A549 (cell line): ENCODE results near the gene MYO5C. TPM values are rescaled to one million over a fixed set of nuclear protein-coding genes. Genes with fewer than 3 reads are reported as not detected.

Experiments
- ATAC-seq, 2 experiments: fragments of 200-7000 bp in 1 of 2; fragments of >200 bp in 1 of 2; cut with Nextera tagmentation in 1 of 2; cut with Tn5 transposase in 1 of 2; 3 replicates each; pipeline versions ENCODE4 v1.8.0 to v1.9.1; 2018 to 2020; ENCODE audit warnings: mild to moderate bottlenecking in 1 of 2, moderate library complexity in 1 of 2
- CTCF ChIA-PET: fragments of 300-600 bp; sonication (Branson Sonifier 250); formaldehyde crosslinking; extraction: SDS; loops from one replicate; lab custom pipeline; 2021; ENCODE audit warnings: antibody characterized with exemption, inconsistent platforms; lab: Yijun Ruan, JAX
- POLR2A ChIA-PET: fragments of 350-600 bp; formaldehyde crosslinking; extraction: SDS; loops from one replicate; lab custom pipeline; 2021; ENCODE audit warnings: antibody characterized with exemption, inconsistent platforms; lab: Yijun Ruan, JAX
- DNase-seq, 2 experiments: peaks; one replicate each; pipeline versions ENCODE4 v3.0.0 to v3.0.0-alpha.2; 2011 to 2016; ENCODE audit warnings: low read depth in 1 of 2, low spot score in 1 of 2
- FAIRE-seq: peaks from 2 replicates; lab custom pipeline; 2011; peaks lifted over from hg19 to GRCh38; lab: Jason Lieb, UNC
- H3K27ac ChIP-seq, 2 experiments: fragments of >200 bp; sonication (Bioruptor Twin); formaldehyde crosslinking; 3 replicates each; pipeline ENCODE4 v1.5.1; 2016 to 2017
- H3K4me1 ChIP-seq: fragments of >200 bp; sonication (Bioruptor Twin); formaldehyde crosslinking; 3 replicates; pipeline ENCODE4 v1.6.1; 2016
- H3K4me2 ChIP-seq: fragments of >200 bp; sonication (Bioruptor Twin); formaldehyde crosslinking; 3 replicates; pipeline ENCODE4 v1.6.1; 2016
- H3K4me3 ChIP-seq: fragments of >200 bp; sonication (Bioruptor Twin); formaldehyde crosslinking; 3 replicates; pipeline ENCODE4 v1.5.1; 2016
- H3K9me3 ChIP-seq: fragments of >200 bp; sonication (Bioruptor Twin); formaldehyde crosslinking; 3 replicates; pipeline ENCODE4 v1.6.1; 2016
- CEBPB ChIP-seq, 2 experiments: fragments of >200 bp in 1 of 2; sonication (Bioruptor Twin) in 1 of 2; formaldehyde crosslinking in 1 of 2; IDR thresholded peaks; 2 replicates each; pipeline ENCODE4 v1.6.1; 2012 to 2016
- CHD2 ChIP-seq: fragments of 150-350 bp; IDR thresholded peaks from 2 replicates; pipeline ENCODE4 v1.6.1; 2014; ENCODE audit warnings: low read length; ENCODE audit not compliant: partially characterized antibody
- EHMT2 ChIP-seq: fragments of 200-600 bp; sonication (generic); IDR thresholded peaks from 2 replicates; pipeline ENCODE4 v1.6.1; 2016; ENCODE audit warnings: antibody characterized with exemption, low read depth, mild to moderate bottlenecking, moderate library complexity
- EP300 ChIP-seq, 2 experiments: fragments of >200 bp; sonication (Bioruptor Twin); formaldehyde crosslinking; IDR thresholded peaks; 2 replicates in 1 of 2; 3 replicates in 1 of 2; pipeline ENCODE4 v1.6.1; 2016 to 2017
- ESRRA ChIP-seq: fragments of 150-350 bp; IDR thresholded peaks from 2 replicates; pipeline ENCODE4 v1.6.1; 2014; ENCODE audit warnings: mild to moderate bottlenecking, low read length, borderline replicate concordance
- FOSL2 ChIP-seq, 2 experiments: fragments of 450-650 bp in 1 of 2; fragments of >200 bp in 1 of 2; sonication (Bioruptor Twin) in 1 of 2; formaldehyde crosslinking; IDR thresholded peaks; 2 replicates each; pipeline versions ENCODE4 v1.5.0 to v1.6.1; 2016 to 2020; ENCODE audit warnings: mild to moderate bottlenecking in 1 of 2, moderate library complexity in 1 of 2
- GATA3 ChIP-seq: IDR thresholded peaks from 2 replicates; pipeline ENCODE4 v1.6.1; 2012; ENCODE audit warnings: borderline replicate concordance
- JUN ChIP-seq, 2 experiments: fragments of >200 bp; sonication (Bioruptor Twin); formaldehyde crosslinking; IDR thresholded peaks; 2 replicates in 1 of 2; 3 replicates in 1 of 2; pipeline ENCODE4 v1.6.1; 2016 to 2017
- JUNB ChIP-seq: fragments of >200 bp; sonication (Bioruptor Twin); formaldehyde crosslinking; IDR thresholded peaks from 2 replicates; pipeline ENCODE4 v1.6.1; 2016
- MAFK ChIP-seq: fragments of 450-650 bp; IDR thresholded peaks from 2 replicates; pipeline ENCODE4 v1.6.1; 2014; ENCODE audit not compliant: partially characterized antibody
- NFE2L2 ChIP-seq: fragments of 150-350 bp; conservative IDR thresholded peaks from 2 replicates; pipeline ENCODE4 v1.6.1; 2014; ENCODE audit warnings: low read length
- NPAS2 ChIP-seq: fragments of 250-450 bp; sonication (Bioruptor Pico); IDR thresholded peaks from 2 replicates; pipeline ENCODE4 v1.8.0; 2022; ENCODE audit warnings: mild to moderate bottlenecking, moderate library complexity, borderline replicate concordance
- RAD21 ChIP-seq, 2 experiments: fragments of >200 bp in 1 of 2; sonication (Bioruptor Twin) in 1 of 2; formaldehyde crosslinking in 1 of 2; IDR thresholded peaks in 1 of 2; conservative IDR thresholded peaks in 1 of 2; 2 replicates in 1 of 2; 3 replicates in 1 of 2; pipeline ENCODE4 v1.6.1; 2012 to 2018; ENCODE audit warnings: inconsistent platforms in 1 of 2
- RFX5 ChIP-seq: fragments of 450-650 bp; IDR thresholded peaks from 2 replicates; pipeline ENCODE4 v1.7.1; 2014; ENCODE audit warnings: antibody characterized with exemption, mild to moderate bottlenecking, moderate library complexity
- RNF2 ChIP-seq: fragments of 200-600 bp; sonication (generic); IDR thresholded peaks from 2 replicates; pipeline ENCODE4 v1.6.1; 2016; ENCODE audit warnings: low read depth, mild to moderate bottlenecking, antibody characterized with exemption, moderate library complexity, borderline replicate concordance
- SMC3 ChIP-seq: fragments of >200 bp; sonication (Bioruptor Twin); formaldehyde crosslinking; IDR thresholded peaks from 3 replicates; pipeline ENCODE4 v1.6.1; 2018; ENCODE audit warnings: inconsistent platforms
- SREBF2 ChIP-seq: fragments of 450-650 bp; IDR thresholded peaks from 2 replicates; pipeline ENCODE4 v1.6.1; 2014; ENCODE audit warnings: mild to moderate bottlenecking, moderate library complexity
- TFCP2L1 ChIP-seq: fragments of 250-450 bp; sonication (Bioruptor Pico); IDR thresholded peaks from 2 replicates; pipeline ENCODE4 v1.5.0; 2021; ENCODE audit warnings: mild to moderate bottlenecking
- ZSCAN20 ChIP-seq: fragments of 250-450 bp; sonication (Bioruptor Pico); IDR thresholded peaks from 2 replicates; pipeline ENCODE4 v1.8.0; 2022; ENCODE audit warnings: mild to moderate bottlenecking, moderate library complexity
- WGBS: methylation state at CpG from one replicate; pipeline ENCODE4 v1.1.6; 2017; ENCODE audit errors: missing lambda C conversion rate; 5-methylcytosine and 5-hydroxymethylcytosine counted together
- polyA plus RNA-seq, 4 experiments: library from polyadenylated mRNA; depleted of rRNA in 3 of 4; stranded (reverse); fragments of >200 nt; fragmentation: RNase III in 1 of 4; extraction: RNeasy Plus Mini Kit Qiagen cat#74134 plus additional on column Dnase treatment in 1 of 4; gene quantifications; 2 replicates in 3 of 4; 3 replicates in 1 of 4; pipeline ENCODE4 v1.2.3, GENCODE V29; 2011 to 2017
- TF ChIP-seq, protein P1 (sequence below): fragments of 200-600 bp; sonication (generic); IDR thresholded peaks from 2 replicates; pipeline ENCODE4 v1.6.1; 2016; ENCODE audit warnings: antibody characterized with exemption, mild to moderate bottlenecking, moderate library complexity
- TF ChIP-seq, protein P2 (sequence below): fragments of >200 bp; sonication (Bioruptor Twin); formaldehyde crosslinking; IDR thresholded peaks from 3 replicates; pipeline ENCODE4 v1.5.1; 2016
- TF ChIP-seq, protein P3 (sequence below): IDR thresholded peaks from 2 replicates; pipeline ENCODE4 v1.6.1; 2012
- TF ChIP-seq, protein P4 (sequence below): fragments of >200 bp; sonication (Bioruptor Twin); formaldehyde crosslinking; IDR thresholded peaks from 3 replicates; pipeline ENCODE4 v1.6.1; 2016

The MYO5C gene
- polyA plus RNA-seq, 2 of the 4 experiments (the other 2 are of a cell fraction), result 6.2 to 27.6 TPM

DNA sequence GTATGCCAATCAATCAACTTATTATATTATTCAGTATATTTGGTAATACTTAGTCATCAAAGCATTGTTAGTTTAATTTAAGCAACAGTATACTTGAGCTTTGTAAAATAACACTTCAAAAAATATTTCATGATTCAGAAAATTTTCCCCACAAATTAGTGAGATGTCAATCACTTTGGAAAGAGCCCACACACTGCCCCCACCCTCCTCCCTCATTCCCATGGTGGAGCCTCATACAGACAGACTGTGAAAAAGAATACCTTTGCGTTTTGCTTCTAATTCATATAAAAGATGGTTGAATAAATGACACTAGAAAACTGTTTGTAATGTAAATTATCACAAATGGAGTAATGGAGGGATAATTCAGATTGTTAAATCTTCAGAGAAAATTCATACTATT lies 43.3 kb upstream of the MYO5C start:
- H3K9me3 ChIP-seq, result no peaks in the 10 kb centered on the region
- H3K4me3 ChIP-seq, result no peak overlapping the region
- H3K4me1 ChIP-seq, result peaks cover 65% of the 10 kb centered on the region
- CTCF ChIA-PET, result interaction anchor here (1.0 kb wide), 1 partner anchor 81 kb away, joined by 3 read pairs; no protein-coding TSS in a partner anchor
- WGBS, result 93% methylated on average over 1 of the region's 1 CpG
- no peak for ATAC-seq
- no peak overlapping the region for H3K4me2 ChIP-seq
- DNase-seq, result no peak
- TF ChIP-seq GATA3 (no peak), SMC3 (no peak), TFCP2L1 (CRISPR knock-in tag) (no peak)
- TF ChIP-seq, protein P1, sequence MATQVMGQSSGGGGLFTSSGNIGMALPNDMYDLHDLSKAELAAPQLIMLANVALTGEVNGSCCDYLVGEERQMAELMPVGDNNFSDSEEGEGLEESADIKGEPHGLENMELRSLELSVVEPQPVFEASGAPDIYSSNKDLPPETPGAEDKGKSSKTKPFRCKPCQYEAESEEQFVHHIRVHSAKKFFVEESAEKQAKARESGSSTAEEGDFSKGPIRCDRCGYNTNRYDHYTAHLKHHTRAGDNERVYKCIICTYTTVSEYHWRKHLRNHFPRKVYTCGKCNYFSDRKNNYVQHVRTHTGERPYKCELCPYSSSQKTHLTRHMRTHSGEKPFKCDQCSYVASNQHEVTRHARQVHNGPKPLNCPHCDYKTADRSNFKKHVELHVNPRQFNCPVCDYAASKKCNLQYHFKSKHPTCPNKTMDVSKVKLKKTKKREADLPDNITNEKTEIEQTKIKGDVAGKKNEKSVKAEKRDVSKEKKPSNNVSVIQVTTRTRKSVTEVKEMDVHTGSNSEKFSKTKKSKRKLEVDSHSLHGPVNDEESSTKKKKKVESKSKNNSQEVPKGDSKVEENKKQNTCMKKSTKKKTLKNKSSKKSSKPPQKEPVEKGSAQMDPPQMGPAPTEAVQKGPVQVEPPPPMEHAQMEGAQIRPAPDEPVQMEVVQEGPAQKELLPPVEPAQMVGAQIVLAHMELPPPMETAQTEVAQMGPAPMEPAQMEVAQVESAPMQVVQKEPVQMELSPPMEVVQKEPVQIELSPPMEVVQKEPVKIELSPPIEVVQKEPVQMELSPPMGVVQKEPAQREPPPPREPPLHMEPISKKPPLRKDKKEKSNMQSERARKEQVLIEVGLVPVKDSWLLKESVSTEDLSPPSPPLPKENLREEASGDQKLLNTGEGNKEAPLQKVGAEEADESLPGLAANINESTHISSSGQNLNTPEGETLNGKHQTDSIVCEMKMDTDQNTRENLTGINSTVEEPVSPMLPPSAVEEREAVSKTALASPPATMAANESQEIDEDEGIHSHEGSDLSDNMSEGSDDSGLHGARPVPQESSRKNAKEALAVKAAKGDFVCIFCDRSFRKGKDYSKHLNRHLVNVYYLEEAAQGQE, result no peak
- TF ChIP-seq, protein P2, sequence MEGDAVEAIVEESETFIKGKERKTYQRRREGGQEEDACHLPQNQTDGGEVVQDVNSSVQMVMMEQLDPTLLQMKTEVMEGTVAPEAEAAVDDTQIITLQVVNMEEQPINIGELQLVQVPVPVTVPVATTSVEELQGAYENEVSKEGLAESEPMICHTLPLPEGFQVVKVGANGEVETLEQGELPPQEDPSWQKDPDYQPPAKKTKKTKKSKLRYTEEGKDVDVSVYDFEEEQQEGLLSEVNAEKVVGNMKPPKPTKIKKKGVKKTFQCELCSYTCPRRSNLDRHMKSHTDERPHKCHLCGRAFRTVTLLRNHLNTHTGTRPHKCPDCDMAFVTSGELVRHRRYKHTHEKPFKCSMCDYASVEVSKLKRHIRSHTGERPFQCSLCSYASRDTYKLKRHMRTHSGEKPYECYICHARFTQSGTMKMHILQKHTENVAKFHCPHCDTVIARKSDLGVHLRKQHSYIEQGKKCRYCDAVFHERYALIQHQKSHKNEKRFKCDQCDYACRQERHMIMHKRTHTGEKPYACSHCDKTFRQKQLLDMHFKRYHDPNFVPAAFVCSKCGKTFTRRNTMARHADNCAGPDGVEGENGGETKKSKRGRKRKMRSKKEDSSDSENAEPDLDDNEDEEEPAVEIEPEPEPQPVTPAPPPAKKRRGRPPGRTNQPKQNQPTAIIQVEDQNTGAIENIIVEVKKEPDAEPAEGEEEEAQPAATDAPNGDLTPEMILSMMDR, result no peak
- TF ChIP-seq, all 56 proteins: peak for 0
- POLR2A ChIA-PET, result interaction anchor here (0.6 kb wide), 1 partner anchor 17 kb away, joined by 3 read pairs; no protein-coding TSS in a partner anchor
- no peak for FAIRE-seq
- H3K27ac ChIP-seq, result 0 out of 6 replicates have a peak overlapping the region, but pooled peaks of 1 of the 2 experiments have one; percentile 53

DNA sequence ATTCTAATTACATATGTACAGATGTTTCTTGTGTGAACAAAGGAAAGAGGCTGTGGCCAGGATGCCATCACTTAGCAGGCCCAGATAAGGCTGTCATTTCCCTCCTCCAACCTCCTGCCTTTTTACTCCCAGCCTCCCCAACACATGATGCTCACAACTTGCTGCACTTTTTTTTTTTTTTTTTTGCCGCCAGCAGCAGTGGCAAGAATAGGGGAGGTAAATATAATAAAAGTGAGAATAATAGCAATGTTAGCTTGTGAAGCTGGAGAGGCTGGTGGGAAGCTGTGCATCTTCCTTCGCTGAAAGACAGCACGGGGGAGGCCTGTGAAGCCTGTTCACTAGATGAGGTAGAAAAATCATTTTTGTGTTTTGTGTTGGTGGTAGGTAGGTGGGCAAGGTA lies 42.5 kb upstream of the MYO5C start:
- 91% methylated on average over 3 of the region's 3 CpGs for WGBS
- DNase-seq, result no peak

DNA sequence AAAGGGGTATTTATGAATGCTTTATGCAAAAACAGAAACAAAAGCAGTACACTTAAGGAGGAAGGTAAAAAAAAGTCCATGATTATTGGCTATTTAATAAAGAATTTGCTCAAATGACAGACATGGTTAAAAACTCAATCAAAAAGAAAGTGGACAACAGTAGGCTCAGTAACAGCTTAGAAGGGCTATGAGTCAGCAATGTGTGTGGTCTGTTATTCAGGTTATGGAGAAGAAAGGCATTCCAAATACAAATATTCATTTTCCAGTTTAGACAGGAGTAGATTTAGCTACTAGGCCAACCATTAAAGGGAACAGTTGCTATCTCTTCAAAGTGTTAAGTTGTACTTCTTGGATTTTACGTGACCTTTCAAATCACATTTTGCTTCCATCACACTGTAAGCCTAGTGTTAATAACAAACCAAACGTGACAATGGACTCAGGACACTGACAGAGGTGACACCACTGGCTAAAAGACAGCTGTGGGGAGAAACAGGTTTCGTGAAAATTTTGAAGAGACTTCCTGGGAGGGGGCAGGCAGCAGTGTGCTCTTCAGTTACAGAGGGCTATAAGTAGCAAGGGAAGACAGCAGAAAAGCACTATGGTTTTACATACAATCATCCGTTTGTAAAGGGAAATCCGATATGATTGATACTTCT lies 41.7 kb upstream of the MYO5C start:
- Histone ChIP-seq H3K9me3 (no peaks in the 10 kb centered on the region), H3K27ac (peak overlapping the region; percentile 55 to 80), H3K4me2 (peak overlapping the region; percentile 61), H3K4me1 (peaks cover 69% of the 10 kb centered on the region), H3K4me3 (no peak overlapping the region)
- FAIRE-seq (peak; percentile 94), DNase-seq (peak; percentile 50 to 59), ATAC-seq (peak; percentile 67 to 68)
- POLR2A ChIA-PET, result interaction anchor here (0.8 kb wide), 1 partner anchor 49 kb away, joined by 3 read pairs; no protein-coding TSS in a partner anchor
- CTCF ChIA-PET, result interaction anchor here (0.7 to 4.7 kb wide), 3 partner anchors 21 to 238 kb away, joined by 3 to 30 read pairs (median 4); no protein-coding TSS in a partner anchor
- 45% methylated on average over 5 of the region's 5 CpGs for WGBS
- TF ChIP-seq ZSCAN20 (CRISPR knock-in tag) (no peak), NPAS2 (no peak), ESRRA (no peak), GATA3 (peak; percentile 55; the same call in 1 of the 2 replicates), CEBPB (IDR thresholded peaks at IDR 0.05) (no peak), JUN (IDR thresholded peaks at IDR 0.05) (peak in 1 of 2 experiments; percentile 31; a peak in 1 of 5 replicates), MAFK (peak; percentile 68), EHMT2 (no peak), RFX5 (no peak), NFE2L2 (no peak; the same call in 1 of the 2 replicates), FOSL2 (IDR thresholded peaks at IDR 0.05) (peak; percentile 79), FOSL2 (CRISPR knock-in tag; IDR thresholded peaks at IDR 0.05) (peak; percentile 49; the same call in 1 of the 2 replicates), CHD2 (no peak), JUNB (peak; percentile 65), RNF2 (no peak), SREBF2 (no peak)
- TF ChIP-seq, protein P3, sequence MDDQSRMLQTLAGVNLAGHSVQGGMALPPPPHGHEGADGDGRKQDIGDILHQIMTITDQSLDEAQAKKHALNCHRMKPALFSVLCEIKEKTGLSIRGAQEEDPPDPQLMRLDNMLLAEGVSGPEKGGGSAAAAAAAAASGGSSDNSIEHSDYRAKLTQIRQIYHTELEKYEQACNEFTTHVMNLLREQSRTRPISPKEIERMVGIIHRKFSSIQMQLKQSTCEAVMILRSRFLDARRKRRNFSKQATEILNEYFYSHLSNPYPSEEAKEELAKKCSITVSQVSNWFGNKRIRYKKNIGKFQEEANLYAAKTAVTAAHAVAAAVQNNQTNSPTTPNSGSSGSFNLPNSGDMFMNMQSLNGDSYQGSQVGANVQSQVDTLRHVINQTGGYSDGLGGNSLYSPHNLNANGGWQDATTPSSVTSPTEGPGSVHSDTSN, result no peak
- TF ChIP-seq, protein P4, sequence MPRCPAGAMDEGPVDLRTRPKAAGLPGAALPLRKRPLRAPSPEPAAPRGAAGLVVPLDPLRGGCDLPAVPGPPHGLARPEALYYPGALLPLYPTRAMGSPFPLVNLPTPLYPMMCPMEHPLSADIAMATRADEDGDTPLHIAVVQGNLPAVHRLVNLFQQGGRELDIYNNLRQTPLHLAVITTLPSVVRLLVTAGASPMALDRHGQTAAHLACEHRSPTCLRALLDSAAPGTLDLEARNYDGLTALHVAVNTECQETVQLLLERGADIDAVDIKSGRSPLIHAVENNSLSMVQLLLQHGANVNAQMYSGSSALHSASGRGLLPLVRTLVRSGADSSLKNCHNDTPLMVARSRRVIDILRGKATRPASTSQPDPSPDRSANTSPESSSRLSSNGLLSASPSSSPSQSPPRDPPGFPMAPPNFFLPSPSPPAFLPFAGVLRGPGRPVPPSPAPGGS, result no peak

More for the DNA sequence above, 42.5 kb upstream of the MYO5C start:
- CTCF ChIA-PET, result interaction anchor here (0.6 to 4.7 kb wide), 3 partner anchors 81 to 486 kb away, joined by 3 to 30 read pairs (median 3); no protein-coding TSS in a partner anchor
- no peak for FAIRE-seq
- ATAC-seq, result peak in 1 of 2 experiments; percentile 20; a peak in 1 of 6 replicates
- Histone ChIP-seq H3K4me3 (no peak overlapping the region), H3K4me2 (peak overlapping the region; percentile 61), H3K27ac (peak overlapping the region; percentile 53 to 80), H3K9me3 (no peaks in the 10 kb centered on the region), H3K4me1 (peaks cover 67% of the 10 kb centered on the region)
- POLR2A ChIA-PET, result no interaction called here
- TF ChIP-seq RAD21 (conservative IDR thresholded peaks at IDR 0.05 in 1 of 2, IDR thresholded peaks at IDR 0.05 in 1 of 2) (no peak), TFCP2L1 (CRISPR knock-in tag) (no peak), ZSCAN20 (CRISPR knock-in tag) (no peak), MAFK (no peak), EP300 (IDR thresholded peaks at IDR 0.05) (no peak), EHMT2 (no peak)
